Effector memory CD4-positive, alpha-beta T cell (primary cell): ENCODE results near the gene TMEM151A.
"Not testable (repeated sequence)": the region's sequence is repeated elsewhere in the genome, so short reads cannot be mapped to it uniquely, and the experiment has no call there.

Source experiments
- DNase-seq, 3 donors: peaks; one replicate each; pipeline ENCODE4 v3.0.0-alpha.2; 2020
- H3K27ac ChIP-seq: 2 replicates; pipeline ENCODE4 v1.7.0; 2013; ENCODE audit warnings: mild to moderate bottlenecking, low read length, moderate library complexity; ENCODE audit not compliant: insufficient read depth, poor library complexity, severe bottlenecking
- H3K27me3 ChIP-seq: replicated peaks from 2 replicates; pipeline ENCODE4 v1.7.0; 2013; ENCODE audit warnings: mild to moderate bottlenecking, low read length; ENCODE audit not compliant: insufficient read depth, control insufficient read depth, poor library complexity, severe bottlenecking
- H3K36me3 ChIP-seq: 2 replicates; pipeline ENCODE4 v1.7.0; 2013; ENCODE audit warnings: mild to moderate bottlenecking, low read length, moderate library complexity; ENCODE audit not compliant: control insufficient read depth, insufficient read depth
- H3K4me1 ChIP-seq: 2 replicates; pipeline ENCODE4 v1.7.0; 2013; ENCODE audit warnings: low read length, mild to moderate bottlenecking; ENCODE audit not compliant: control insufficient read depth, insufficient read depth, poor library complexity, severe bottlenecking
- H3K4me3 ChIP-seq: 2 replicates; pipeline ENCODE4 v1.7.0; 2013; ENCODE audit warnings: low read length, low read depth, mild to moderate bottlenecking; ENCODE audit not compliant: insufficient read depth, poor library complexity, severe bottlenecking
- H3K9me3 ChIP-seq: 2 replicates; pipeline ENCODE4 v1.7.0; 2013; ENCODE audit warnings: mild to moderate bottlenecking, low read length, moderate library complexity; ENCODE audit not compliant: control insufficient read depth

TMEM151A gene

GRCh38 chr11:66314561-66315497 is 23.1 kb downstream of the TMEM151A start:
- Histone ChIP-seq H3K4me3 (no peak overlapping the region), H3K4me1 (peaks cover 32% of the 10 kb centered on the region), H3K27me3 (no peaks in the 10 kb centered on the region), H3K9me3 (no peaks in the 10 kb centered on the region), H3K36me3 (no peaks in the 10 kb centered on the region), H3K27ac (no peak overlapping the region)
- no peak for DNase-seq

GRCh38 chr11:66315498-66315885 is 23.8 kb downstream of the TMEM151A start:
- Histone ChIP-seq H3K4me1 (peaks cover 32% of the 10 kb centered on the region), H3K27ac (no peak overlapping the region), H3K9me3 (no peaks in the 10 kb centered on the region), H3K36me3 (no peaks in the 10 kb centered on the region), H3K4me3 (no peak overlapping the region), H3K27me3 (no peaks in the 10 kb centered on the region)
- DNase-seq = no peak

GRCh38 chr11:66315921-66316811 is 24.5 kb downstream of the TMEM151A start:
- Histone ChIP-seq H3K9me3 (no peaks in the 10 kb centered on the region), H3K4me3 (no peak overlapping the region), H3K4me1 (peaks cover 32% of the 10 kb centered on the region), H3K36me3 (no peaks in the 10 kb centered on the region), H3K27me3 (no peaks in the 10 kb centered on the region), H3K27ac (no peak overlapping the region)
- no peak for DNase-seq

GRCh38 chr11:66316849-66317251 is 25.2 kb downstream of the TMEM151A start, which contains the start of gene CD248:
Gene CD248, minus strand, starts transcription at chr11:66317044. Its CDS starts 17 bp downstream, at chr11:66317027.
- Histone ChIP-seq H3K9me3 (no peaks in the 10 kb centered on the region), H3K27me3 (no peaks in the 10 kb centered on the region), H3K27ac (peak within 1 kb of the TSS; percentile 67), H3K36me3 (no peaks in the 10 kb centered on the region), H3K4me1 (peaks cover 27% of the 10 kb centered on the region), H3K4me3 (no peak within 1 kb of the TSS)
- no peak for DNase-seq

- Histone ChIP-seq H3K4me3 (no peak overlapping the region), H3K27ac (peak overlapping the region; percentile 67), H3K36me3 (no peaks in the 10 kb centered on the region), H3K27me3 (no peaks in the 10 kb centered on the region), H3K9me3 (no peaks in the 10 kb centered on the region), H3K4me1 (peaks cover 27% of the 10 kb centered on the region)
- no peak for DNase-seq
These were observed 25.6 kb downstream of the TMEM151A start for GRCh38 chr11:66317322-66317722.

GRCh38 chr11:66317723-66318599 is 26.3 kb downstream of the TMEM151A start:
- H3K36me3 ChIP-seq = no peaks in the 10 kb centered on the region

GRCh38 chr11:66318600-66318970 is 26.9 kb downstream of the TMEM151A start:
- Histone ChIP-seq H3K9me3 (no peaks in the 10 kb centered on the region), H3K27ac (peak overlapping the region; percentile 67), H3K36me3 (no peaks in the 10 kb centered on the region), H3K27me3 (no peaks in the 10 kb centered on the region), H3K4me3 (no peak overlapping the region), H3K4me1 (peaks cover 20% of the 10 kb centered on the region)
- no peak for DNase-seq

More at GRCh38 chr11:66317723-66318599, 26.3 kb downstream of the TMEM151A start:
- H3K4me3 ChIP-seq = no peak overlapping the region
- H3K4me1 ChIP-seq = peaks cover 25% of the 10 kb centered on the region
- DNase-seq = peak in 1 of 3 donors; percentile 10
- H3K9me3 ChIP-seq = no peaks in the 10 kb centered on the region
- H3K27ac ChIP-seq = peak overlapping the region; percentile 67
- no peaks in the 10 kb centered on the region for H3K27me3 ChIP-seq

GRCh38 chr11:66320289-66320688 is 28.6 kb downstream of the TMEM151A start:
- H3K36me3 ChIP-seq, H3K9me3 ChIP-seq, H3K4me3 ChIP-seq, DNase-seq, H3K27me3 ChIP-seq, H3K27ac ChIP-seq: not testable (repeated sequence)
- H3K4me1 ChIP-seq = peaks cover 20% of the 10 kb centered on the region

GRCh38 chr11:66320748-66321147 is 29.1 kb downstream of the TMEM151A start:
- not testable (repeated sequence) for H3K27ac ChIP-seq, H3K36me3 ChIP-seq, H3K27me3 ChIP-seq, H3K4me3 ChIP-seq, DNase-seq, H3K9me3 ChIP-seq
- H3K4me1 ChIP-seq = peaks cover 20% of the 10 kb centered on the region
